Measurements from ENCODE around the gene DLG1. TPM values are rescaled to one million over a fixed set of nuclear protein-coding genes. Genes with fewer than 3 reads are reported as not detected.

DLG1 gene
- total and polyA plus RNA-seq, 12 donors: 20.7 to 97.4 (median 54.0) TPM

- Histone ChIP-seq H3K4me1 (peaks cover 0 to 43% (median 21%) of the 10 kb centered on the region in 9 donors), H3K4me3 (no peak overlapping the region), H3K36me3 (peaks cover 0 to 14% (median 0%) of the 10 kb centered on the region in 9 donors), H3K27ac (no peak overlapping the region), H3K9me3 (no peaks in the 10 kb centered on the region), H3K27me3 (no peaks in the 10 kb centered on the region)
- intact Hi-C loops (cut with DNase I): loop anchor here in 1 of 10 donors (10.0 kb wide), 1 partner anchor 244 kb away; no protein-coding TSS in a partner anchor
- no peak for ATAC-seq
- WGBS, 2 donors: 41 to 44% methylated on average over 4 of the region's 4 CpGs
- no peak for TF ChIP-seq CTCF (IDR thresholded peaks at IDR 0.05)
- DNase-seq: no peak
Measured at GRCh38 chr3:197260491-197261163, 37.8 kb downstream of the DLG1 start.

- H3K4me1 ChIP-seq: peaks cover 0 to 46% (median 21%) of the 10 kb centered on the region in 9 donors
- H3K27me3 ChIP-seq: no peaks in the 10 kb centered on the region
- ATAC-seq (no peak), DNase-seq (no peak)
- H3K27ac ChIP-seq: no peak overlapping the region
- no peaks in the 10 kb centered on the region for H3K9me3 ChIP-seq
- no peak for TF ChIP-seq CTCF (IDR thresholded peaks at IDR 0.05)
- intact Hi-C loops (cut with DNase I): loop anchor here in 6 of 10 donors (5.0 to 10.0 kb wide), 5 partner anchors 193 to 253 kb away; no protein-coding TSS in a partner anchor
- no peak overlapping the region for H3K4me3 ChIP-seq
- 61 to 72% methylated on average over 2 of the region's 2 CpGs for WGBS, 2 donors
- H3K36me3 ChIP-seq: peaks cover 0 to 14% (median 0%) of the 10 kb centered on the region in 9 donors
Measured at GRCh38 chr3:197259096-197259495, 39.3 kb downstream of the DLG1 start.

DNA sequence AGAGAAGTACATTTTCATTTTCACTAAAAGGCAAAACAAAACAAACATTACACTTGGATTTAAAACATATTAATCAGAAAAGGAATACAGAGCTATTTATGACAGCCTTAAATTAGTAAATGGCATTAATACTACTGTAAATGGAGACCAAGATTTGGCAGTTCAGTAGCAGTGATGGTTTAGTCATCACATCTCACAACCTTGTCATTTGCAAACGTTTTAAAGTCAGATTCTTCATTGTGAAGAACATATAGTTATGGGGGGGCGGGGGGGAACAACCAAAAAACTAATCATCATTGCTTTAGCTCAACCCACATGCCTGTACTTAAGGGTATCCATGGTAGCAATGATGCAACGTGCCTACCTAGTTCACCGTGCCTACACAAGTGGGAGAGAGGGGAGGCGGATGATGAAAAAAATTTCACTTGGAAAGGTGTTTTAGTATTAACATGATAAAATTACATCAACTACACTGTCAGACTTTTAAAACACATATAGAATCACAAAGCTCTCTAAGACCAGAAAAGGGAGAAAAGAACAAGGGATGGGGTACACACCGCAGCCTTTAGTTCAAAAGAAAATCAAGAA, 40.1 kb downstream of the DLG1 start:
- no peaks in the 10 kb centered on the region for H3K27me3 ChIP-seq
- peaks cover 0 to 49% (median 21%) of the 10 kb centered on the region in 9 donors for H3K4me1 ChIP-seq
- no peak overlapping the region for H3K27ac ChIP-seq
- DNase-seq: no peak
- ATAC-seq: no peak
- H3K9me3 ChIP-seq: no peaks in the 10 kb centered on the region
- peaks cover 0 to 7% (median 0%) of the 10 kb centered on the region in 9 donors for H3K36me3 ChIP-seq
- H3K4me3 ChIP-seq: no peak overlapping the region
- intact Hi-C loops (cut with DNase I): loop anchor here in 6 of 10 donors (5.0 to 10.0 kb wide), 5 partner anchors 194 to 254 kb away; no protein-coding TSS in a partner anchor
- TF ChIP-seq CTCF (IDR thresholded peaks at IDR 0.05): no peak
- 61 to 62% methylated on average over 6 of the region's 6 CpGs for WGBS, 2 donors

DNA sequence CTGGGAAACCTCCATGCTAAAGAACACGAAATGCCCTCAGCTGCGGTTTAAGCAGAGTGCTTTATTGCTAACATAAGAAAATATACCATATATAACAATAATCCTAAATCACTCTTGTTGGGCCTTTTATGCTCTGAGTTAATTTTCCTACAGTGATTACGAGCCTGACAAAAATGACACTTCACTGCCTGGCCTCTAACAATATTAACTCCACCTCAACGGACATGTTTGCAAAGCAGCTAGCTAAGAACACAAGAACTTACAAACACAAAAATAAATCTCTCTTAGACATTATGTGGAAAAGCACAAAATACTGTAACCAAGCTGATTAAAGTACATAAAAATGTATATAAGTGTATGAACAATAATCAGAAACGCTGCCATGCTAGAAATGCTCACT, 40.7 kb downstream of the DLG1 start:
- no peak for ATAC-seq
- WGBS, 2 donors: 84 to 85% methylated on average over 5 of the region's 5 CpGs

More for the DNA sequence above, 40.7 kb downstream of the DLG1 start:
- Histone ChIP-seq H3K27ac (no peak overlapping the region), H3K36me3 (peaks cover 0 to 1% (median 0%) of the 10 kb centered on the region in 9 donors), H3K27me3 (no peaks in the 10 kb centered on the region), H3K9me3 (no peaks in the 10 kb centered on the region), H3K4me3 (no peak overlapping the region), H3K4me1 (peaks cover 0 to 49% (median 21%) of the 10 kb centered on the region in 9 donors)
- DNase-seq: no peak
- intact Hi-C loops (cut with DNase I): loop anchor here in 9 of 10 donors (1.0 to 10.0 kb wide), 10 partner anchors 195 to 255 kb away; no protein-coding TSS in a partner anchor
- TF ChIP-seq CTCF (IDR thresholded peaks at IDR 0.05): no peak

Measured in heart right ventricle (tissue), 16 donors.